Stimulated activated CD4-positive, alpha-beta T cell treated with anti-CD3 and anti-CD28 coated beads, Interleukin-12 subunit alpha, Interleukin-12 subunit beta, amount 100 ng/mL, for 4 hours (primary cell): Measurements from ENCODE around the gene OGDH.

Experiments used
- DNase-seq: peaks from one replicate; pipeline ENCODE4 v3.0.0-alpha.2; 2020

The OGDH gene

GRCh38 chr7:44643206-44643605 is 36.8 kb downstream of the OGDH start:
- DNase-seq: no peak

GRCh38 chr7:44645254-44645653 is 38.8 kb downstream of the OGDH start:
- DNase-seq: no peak

DNA sequence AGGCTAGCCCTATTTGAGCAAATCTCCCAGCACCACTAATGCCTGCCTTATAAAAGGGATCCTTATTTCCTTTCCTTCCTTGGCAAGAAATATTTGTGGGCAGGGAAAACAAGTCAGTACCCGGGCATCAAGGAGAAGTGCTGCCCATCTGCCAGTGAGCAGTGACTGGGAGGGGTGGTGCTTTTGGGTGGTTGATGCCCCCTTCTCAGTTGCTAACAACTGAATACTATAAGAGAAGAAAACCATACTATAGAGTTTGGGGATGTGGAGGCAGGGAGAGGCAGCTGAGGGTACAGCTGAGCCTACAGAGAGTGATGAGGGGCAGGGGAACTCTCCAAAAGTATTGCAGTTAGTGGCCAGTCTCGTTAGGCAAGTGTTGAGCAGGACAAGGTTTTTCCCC is 39.3 kb downstream of the OGDH start:
- DNase-seq: no peak

DNA sequence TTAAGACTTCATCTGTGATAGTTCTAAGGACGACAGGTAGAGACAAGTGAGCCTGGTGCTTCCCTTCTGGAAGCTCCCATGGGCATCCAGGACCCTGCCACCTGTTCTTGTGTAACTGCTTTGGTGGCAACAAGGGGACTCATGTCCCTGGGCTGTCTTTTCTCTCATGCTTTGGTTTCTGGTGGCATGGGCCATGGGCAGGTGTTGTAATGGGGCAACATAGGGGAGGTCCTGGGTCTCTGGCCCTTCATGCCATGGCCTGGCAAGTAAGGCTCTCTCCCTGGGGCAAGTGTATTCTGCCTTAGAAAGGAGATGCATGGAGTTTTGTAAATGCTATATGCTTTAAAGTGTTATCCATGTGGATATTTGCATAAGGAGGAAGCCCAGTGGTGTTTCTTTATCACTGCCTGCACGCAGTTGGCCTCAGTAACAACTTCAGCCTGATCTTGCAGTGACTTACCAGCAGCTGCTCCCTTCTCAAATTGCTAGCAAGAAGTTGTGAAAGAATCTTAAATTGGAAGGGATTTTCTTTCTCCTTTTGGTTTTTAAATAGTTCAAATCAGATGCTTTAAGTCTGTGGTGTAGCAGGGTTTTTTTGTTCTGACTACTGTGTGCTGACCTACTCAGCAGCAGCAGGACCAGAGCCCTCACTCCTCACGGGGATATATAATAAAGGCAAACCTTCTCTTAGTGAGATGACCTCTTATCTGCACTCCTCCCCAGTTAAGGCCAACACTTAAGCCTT is 39.9 kb downstream of the OGDH start:
- DNase-seq: no peak

DNA sequence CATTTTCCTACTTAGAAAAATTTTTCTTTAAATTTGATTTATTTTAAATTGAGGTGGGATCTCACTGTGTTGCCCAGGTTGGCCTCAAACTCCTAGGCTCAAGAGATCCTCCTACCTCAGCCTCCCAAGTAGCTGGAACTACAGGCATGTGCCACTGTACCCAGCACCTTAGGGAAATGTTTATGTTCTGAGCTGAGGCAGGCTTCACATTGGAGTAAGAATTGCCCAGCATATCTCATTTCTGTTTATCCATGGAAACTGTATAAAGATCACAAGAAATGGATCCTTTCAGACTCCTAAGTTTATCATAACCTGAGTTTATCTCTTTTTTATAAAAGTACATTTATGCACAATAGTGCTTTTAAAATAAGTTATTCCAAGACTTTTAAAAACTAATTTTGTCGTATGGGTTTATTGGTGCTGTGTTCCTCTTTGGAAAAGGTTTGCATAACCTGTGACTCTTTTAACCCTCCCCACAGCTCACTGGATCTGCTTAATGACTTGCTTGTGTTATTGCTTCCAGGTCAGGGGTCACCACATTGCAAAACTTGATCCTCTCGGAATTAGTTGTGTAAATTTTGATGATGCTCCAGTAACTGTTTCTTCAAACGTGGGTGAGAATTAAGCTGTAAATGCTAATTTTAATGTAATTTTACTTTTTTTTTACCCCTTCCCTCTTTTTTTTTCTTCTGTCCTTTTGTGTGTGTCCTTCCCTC is 40.7 kb downstream of the OGDH start:
- DNase-seq: no peak

DNA sequence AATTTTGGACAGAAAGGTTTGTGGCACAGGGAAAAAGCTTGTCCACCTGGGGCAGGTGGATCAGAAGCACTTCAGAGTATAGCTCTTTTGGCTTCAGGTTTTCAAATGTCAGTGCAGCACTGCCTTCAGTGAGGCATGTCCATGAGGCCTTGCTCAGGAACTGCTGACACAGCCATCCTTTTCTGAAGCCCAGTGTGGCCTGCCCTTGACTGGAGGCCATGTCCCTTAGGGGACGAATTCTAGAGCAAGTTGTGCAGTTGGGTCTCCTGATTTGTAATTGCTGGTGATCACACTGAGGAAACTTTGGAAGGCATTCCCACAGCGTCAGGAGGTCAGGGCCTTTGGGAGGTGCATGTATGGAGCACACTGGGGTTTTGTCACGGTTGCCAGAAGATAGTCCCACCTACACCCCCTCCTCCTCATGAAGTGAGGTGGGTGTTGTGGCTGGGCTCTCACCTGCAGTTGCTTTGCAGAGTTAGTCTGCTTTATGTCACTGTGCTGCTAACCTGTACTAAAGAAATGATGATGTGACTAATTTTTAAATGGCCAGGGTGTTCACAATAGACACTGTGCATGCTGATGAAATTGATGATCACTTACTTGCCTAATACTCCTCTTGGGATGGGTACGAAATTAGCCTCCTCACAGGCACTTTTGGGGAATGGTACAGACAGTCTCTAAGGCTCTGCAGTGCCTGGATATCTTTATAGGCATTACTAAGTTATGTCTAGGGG is 41.7 kb downstream of the OGDH start:
- no peak for DNase-seq

DNA sequence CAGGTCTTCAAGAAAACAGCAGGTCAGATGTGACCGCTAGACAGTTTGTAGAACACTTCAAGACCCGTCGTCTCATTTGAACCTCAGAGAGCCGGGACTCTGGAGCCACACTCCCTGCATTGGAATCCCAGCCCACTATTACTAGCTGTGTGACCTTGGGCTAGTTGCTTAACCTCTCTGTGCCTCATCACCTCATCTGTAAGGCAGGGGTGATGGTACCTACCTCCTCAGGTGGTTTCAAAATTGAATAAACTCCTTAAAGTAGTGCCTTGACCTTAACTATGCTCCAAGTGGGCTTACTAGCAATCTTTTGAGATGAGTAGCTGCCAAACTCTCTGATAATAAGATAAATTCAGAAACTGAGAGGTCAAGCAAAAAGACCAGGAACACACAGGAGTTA is 43.8 kb downstream of the OGDH start:
- DNase-seq: no peak

- DNase-seq: no peak
These were observed 44.3 kb downstream of the OGDH start for GRCh38 chr7:44650772-44651171.

- no peak for DNase-seq
These were observed 46.1 kb downstream of the OGDH start for GRCh38 chr7:44652535-44652934.

- no peak for DNase-seq
These were observed 47.9 kb downstream of the OGDH start for GRCh38 chr7:44654255-44654796.

DNA sequence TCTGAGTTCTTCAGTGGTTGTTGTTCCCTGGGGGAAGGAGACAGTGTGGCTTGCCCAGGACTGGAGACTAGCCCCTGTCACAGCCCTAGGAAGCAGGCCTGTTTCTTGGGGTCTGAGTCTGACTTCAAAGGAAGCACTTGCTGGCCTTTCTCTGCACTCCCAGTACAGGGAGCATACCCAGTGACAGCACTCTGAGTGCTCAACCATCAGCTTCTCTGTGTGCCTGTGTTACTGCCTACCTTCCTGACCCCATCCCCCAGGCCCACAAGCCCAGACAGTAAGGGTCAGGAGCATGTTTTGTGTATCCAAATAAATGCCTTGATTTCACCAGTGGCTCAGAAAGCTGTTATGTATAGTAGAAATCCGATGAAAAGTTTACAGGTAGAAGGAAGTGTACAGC is 48.9 kb downstream of the OGDH start:
- DNase-seq: no peak

DNA sequence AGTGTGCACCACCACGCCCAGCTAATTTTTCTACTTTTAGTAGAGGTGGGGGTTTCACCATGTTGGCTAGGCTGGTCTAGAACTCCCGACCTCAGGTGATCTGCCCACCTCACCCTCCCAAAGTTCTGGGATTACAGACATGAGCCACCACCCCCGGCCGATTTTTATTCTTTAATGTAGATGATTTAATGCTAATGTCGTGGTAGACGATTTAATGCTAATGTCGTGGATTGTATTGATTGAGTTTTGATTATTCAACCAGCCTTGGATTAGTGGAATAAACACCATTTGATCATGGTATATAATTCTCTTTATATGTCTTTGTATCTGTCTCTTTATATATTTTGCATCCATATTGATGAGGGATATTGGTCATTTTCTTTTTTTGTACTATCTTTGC is 52.6 kb downstream of the OGDH start:
- DNase-seq: no peak

- DNase-seq: no peak
These were observed 54.8 kb downstream of the OGDH start for GRCh38 chr7:44661233-44661632.

DNA sequence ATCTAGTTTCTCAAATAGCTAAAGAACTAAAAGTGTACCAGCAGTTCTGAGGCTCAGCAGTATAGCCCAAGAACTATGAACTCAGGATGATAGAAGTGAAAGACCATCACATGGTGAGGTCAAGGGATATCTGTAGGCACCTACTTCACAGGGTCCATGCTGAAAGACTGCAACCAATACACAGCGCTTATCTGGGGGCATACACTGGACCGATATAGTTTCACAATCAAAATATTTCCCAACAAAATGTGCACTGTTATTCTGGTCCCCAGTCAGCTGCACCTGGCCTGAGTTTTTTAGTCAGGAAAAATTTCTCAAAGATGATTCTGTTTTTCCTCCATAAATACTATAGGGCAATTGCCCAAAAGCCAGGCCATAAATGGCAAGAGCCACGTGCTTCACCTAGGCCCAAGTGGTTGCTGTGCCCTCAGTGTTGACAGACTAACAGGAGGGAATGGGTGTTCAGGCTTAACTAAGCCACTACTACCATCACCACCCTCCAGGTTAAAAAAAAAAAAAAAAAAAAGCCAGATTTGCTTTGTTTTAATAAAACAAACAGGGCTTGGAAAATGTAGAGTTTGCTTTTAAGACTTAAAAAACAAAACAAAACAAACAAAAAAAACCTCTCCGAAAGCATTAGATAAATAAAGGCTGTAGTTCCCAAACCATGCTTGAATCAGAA is 58.5 kb downstream of the OGDH start:
- DNase-seq: no peak

- DNase-seq: no peak
These were observed 59.2 kb downstream of the OGDH start for GRCh38 chr7:44665531-44666213.

- DNase-seq: no peak
These were observed 60.1 kb downstream of the OGDH start for GRCh38 chr7:44666566-44666965.

- DNase-seq: no peak
These were observed 60.8 kb downstream of the OGDH start for GRCh38 chr7:44667190-44667589.

GRCh38 chr7:44671069-44671468 is 64.6 kb downstream of the OGDH start:
- no peak for DNase-seq

- no peak for DNase-seq
These were observed 66.9 kb downstream of the OGDH start for GRCh38 chr7:44673324-44673723.

- no peak for DNase-seq
These were observed 67.3 kb downstream of the OGDH start for GRCh38 chr7:44673771-44674170.

DNA sequence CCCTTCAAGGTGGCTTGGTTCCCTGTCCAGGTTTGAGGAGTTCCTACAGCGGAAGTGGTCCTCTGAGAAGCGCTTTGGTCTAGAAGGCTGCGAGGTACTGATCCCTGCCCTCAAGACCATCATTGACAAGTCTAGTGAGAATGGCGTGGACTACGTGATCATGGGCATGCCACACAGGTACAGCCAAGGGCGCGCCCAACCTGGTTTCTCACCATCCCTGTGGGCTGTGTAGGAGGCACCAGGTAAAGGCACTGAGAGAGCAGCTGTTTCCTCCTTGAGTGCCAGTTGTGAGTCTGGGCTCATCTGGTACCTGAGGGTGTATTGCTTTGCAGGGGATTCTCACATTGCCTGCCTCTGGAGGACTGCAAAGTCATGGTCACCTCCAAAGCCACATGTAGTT is 68.0 kb downstream of the OGDH start:
- no peak for DNase-seq

GRCh38 chr7:44676776-44677175 is 70.3 kb downstream of the OGDH start:
- no peak for DNase-seq

- no peak for DNase-seq
These were observed 71.7 kb downstream of the OGDH start for GRCh38 chr7:44678101-44678470.
